ENCODE measurements around the gene RAB33B. TPM values are rescaled to one million over a fixed set of nuclear protein-coding genes. Genes with fewer than 3 reads are reported as not detected.

RAB33B gene
- total RNA-seq, 1 experiment from 2014 or later: 5.9 TPM

DNA sequence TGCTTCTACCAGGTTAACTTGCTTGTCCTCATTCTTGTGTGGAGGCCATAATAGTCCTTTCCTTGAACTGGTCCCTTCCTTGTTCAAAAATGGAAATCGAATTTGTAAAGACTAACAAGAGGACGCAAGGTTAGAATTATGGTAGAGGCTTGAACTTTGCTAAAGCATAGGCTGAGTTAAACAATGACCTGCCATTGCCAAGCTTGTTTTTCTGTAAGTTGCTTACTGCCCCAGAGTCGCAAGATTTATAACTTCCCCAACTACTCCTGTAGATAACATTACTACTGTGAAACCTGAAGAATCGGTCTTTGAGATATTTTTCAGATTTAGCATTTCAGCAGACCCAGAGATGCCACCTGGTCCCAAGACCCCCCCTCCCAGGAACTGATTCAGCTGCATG is 45.3 kb downstream of the RAB33B start:
- Mint-ChIP-seq H3K9me3 (ENCODE audit: low read depth, unreplicated experiment) (no peaks in the 10 kb centered on the region), H3K4me1 (ENCODE audit: low read depth, unreplicated experiment) (no peaks in the 10 kb centered on the region), H3K27me3 (ENCODE audit: unreplicated experiment) (no peaks in the 10 kb centered on the region), H3K27ac (ENCODE audit: unreplicated experiment) (no peak overlapping the region), H3K4me3 (ENCODE audit: low read depth, unreplicated experiment) (no peak overlapping the region), H3K36me3 (ENCODE audit: insufficient read depth, unreplicated experiment) (no peaks in the 10 kb centered on the region)
- CTCF ChIA-PET: no interaction called here
- intact Hi-C loops (cut with micrococcal nuclease; ENCODE audit: unreplicated experiment): loop anchor here (5.0 kb wide), 1 partner anchor 42 kb away; no protein-coding TSS in a partner anchor
- TF ChIP-seq, protein P1, sequence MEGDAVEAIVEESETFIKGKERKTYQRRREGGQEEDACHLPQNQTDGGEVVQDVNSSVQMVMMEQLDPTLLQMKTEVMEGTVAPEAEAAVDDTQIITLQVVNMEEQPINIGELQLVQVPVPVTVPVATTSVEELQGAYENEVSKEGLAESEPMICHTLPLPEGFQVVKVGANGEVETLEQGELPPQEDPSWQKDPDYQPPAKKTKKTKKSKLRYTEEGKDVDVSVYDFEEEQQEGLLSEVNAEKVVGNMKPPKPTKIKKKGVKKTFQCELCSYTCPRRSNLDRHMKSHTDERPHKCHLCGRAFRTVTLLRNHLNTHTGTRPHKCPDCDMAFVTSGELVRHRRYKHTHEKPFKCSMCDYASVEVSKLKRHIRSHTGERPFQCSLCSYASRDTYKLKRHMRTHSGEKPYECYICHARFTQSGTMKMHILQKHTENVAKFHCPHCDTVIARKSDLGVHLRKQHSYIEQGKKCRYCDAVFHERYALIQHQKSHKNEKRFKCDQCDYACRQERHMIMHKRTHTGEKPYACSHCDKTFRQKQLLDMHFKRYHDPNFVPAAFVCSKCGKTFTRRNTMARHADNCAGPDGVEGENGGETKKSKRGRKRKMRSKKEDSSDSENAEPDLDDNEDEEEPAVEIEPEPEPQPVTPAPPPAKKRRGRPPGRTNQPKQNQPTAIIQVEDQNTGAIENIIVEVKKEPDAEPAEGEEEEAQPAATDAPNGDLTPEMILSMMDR (IDR thresholded peaks at IDR 0.05; ENCODE audit: unreplicated experiment): no peak
- DNase-seq: no peak
- no TSS peak for BruUV-seq (replicated peaks)

DNA sequence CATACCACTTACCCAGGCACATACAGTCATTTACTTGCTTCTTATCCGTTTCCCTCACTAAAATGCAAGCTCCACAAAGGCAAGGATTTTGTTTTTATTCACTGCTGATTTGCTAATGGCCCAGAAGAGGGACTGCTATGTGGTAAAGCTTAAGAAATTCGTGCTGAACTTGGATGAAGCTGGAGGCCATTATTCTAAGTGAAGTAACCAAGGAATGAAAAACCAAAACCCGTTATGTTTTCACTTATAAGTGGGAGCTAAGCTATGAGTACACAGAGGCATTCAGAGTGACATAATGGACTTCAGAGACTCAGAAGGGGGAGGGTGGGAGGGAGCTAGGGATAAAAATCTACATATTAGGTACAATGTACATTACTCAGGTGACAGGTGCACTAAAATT is 47.2 kb downstream of the RAB33B start:
- no peak for DNase-seq
- CTCF ChIA-PET: no interaction called here
- H3K27ac Mint-ChIP-seq (ENCODE audit: unreplicated experiment): no peak overlapping the region
- intact Hi-C loops (cut with micrococcal nuclease; ENCODE audit: unreplicated experiment): loop anchor here (10.0 kb wide), 1 partner anchor 86 kb away; no protein-coding TSS in a partner anchor
- H3K4me1 Mint-ChIP-seq (ENCODE audit: low read depth, unreplicated experiment): no peaks in the 10 kb centered on the region
- no peaks in the 10 kb centered on the region for H3K36me3 Mint-ChIP-seq (ENCODE audit: insufficient read depth, unreplicated experiment)
- H3K27me3 Mint-ChIP-seq (ENCODE audit: unreplicated experiment): no peaks in the 10 kb centered on the region
- TF ChIP-seq, protein P1 (IDR thresholded peaks at IDR 0.05; ENCODE audit: unreplicated experiment): no peak
- no TSS peak for BruUV-seq (replicated peaks)
- H3K9me3 Mint-ChIP-seq (ENCODE audit: low read depth, unreplicated experiment): no peaks in the 10 kb centered on the region
- no peak overlapping the region for H3K4me3 Mint-ChIP-seq (ENCODE audit: low read depth, unreplicated experiment)

DNA sequence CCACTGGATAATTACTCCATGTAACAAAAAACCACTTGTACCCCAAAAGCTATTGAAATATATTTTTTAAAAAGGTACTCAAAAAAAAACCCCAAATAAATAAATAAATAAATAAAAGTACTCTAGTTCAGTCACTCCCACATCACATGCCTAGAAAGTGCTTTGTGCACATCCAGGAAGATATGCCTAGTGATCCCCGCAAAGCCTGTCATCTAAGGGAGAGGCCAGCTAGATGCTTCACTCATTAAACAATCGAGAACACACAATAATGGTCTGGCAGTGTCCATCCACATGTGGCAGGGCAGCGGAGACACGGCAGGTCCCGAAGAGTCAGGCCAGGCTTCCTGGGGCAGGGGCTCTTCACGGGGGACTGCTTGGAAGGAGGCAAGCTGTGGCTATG is 47.6 kb downstream of the RAB33B start:
- H3K27ac Mint-ChIP-seq (ENCODE audit: unreplicated experiment): no peak overlapping the region
- CTCF ChIA-PET: no interaction called here

DNA sequence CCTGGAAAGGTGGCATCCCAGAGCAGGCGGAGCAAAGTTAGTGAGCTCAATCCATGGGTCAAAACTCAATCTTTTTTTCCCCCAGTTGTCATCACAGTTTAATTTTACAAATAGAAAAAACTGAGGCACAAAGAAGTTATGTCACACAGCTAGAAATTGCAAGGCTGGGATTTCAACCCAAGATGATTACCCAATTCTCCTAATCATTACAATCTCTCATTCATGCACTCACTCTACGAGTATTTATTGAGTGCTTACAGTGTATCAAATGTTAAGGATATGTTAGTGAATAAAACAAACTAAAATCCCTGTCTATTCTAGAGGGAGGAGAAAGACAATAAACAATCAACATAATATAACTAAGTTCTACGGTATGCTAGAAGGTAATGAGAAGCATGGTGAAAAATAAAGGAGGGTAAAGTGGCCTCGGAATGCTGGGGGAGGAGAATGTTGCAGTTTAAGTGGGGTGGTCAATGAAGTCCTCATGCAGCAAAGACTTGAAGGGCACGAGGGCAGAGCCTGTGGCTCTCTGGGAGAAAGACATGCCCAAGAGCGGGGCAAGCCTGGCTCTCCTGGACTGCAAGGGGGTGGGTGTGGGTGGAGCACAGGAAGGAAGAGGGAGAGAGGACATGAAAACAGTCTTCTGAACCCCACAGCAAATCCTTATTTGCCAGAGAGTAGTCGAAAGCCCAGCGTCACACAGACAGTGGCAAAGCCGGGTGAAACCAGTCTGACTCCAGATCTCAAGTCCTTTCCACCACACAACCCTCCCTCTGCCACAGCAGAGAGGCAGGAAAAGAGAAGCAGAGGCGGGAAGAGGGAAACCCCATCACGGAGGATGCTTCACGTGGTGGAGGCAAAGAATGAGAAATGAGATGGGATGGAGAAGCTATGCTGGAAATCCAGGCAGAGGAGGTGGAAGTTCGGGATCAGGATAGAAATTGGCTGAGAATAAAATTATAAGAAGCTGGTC is 48.3 kb downstream of the RAB33B start:
- Mint-ChIP-seq H3K27me3 (ENCODE audit: unreplicated experiment) (no peaks in the 10 kb centered on the region), H3K27ac (ENCODE audit: unreplicated experiment) (no peak overlapping the region), H3K36me3 (ENCODE audit: insufficient read depth, unreplicated experiment) (no peaks in the 10 kb centered on the region), H3K4me1 (ENCODE audit: low read depth, unreplicated experiment) (no peaks in the 10 kb centered on the region), H3K9me3 (ENCODE audit: low read depth, unreplicated experiment) (no peaks in the 10 kb centered on the region), H3K4me3 (ENCODE audit: low read depth, unreplicated experiment) (no peak overlapping the region)
- BruUV-seq (replicated peaks): no TSS peak
- CTCF ChIA-PET: no interaction called here
- DNase-seq: no peak
- intact Hi-C loops (cut with micrococcal nuclease; ENCODE audit: unreplicated experiment): loop anchor here (10.0 kb wide), 1 partner anchor 87 kb away; no protein-coding TSS in a partner anchor
- TF ChIP-seq, protein P1 (IDR thresholded peaks at IDR 0.05; ENCODE audit: unreplicated experiment): no peak

More for the DNA sequence above, 47.6 kb downstream of the RAB33B start:
- no TSS peak for BruUV-seq (replicated peaks)
- H3K27me3 Mint-ChIP-seq (ENCODE audit: unreplicated experiment): no peaks in the 10 kb centered on the region
- DNase-seq: no peak
- H3K9me3 Mint-ChIP-seq (ENCODE audit: low read depth, unreplicated experiment): no peaks in the 10 kb centered on the region
- no peak overlapping the region for H3K4me3 Mint-ChIP-seq (ENCODE audit: low read depth, unreplicated experiment)
- H3K36me3 Mint-ChIP-seq (ENCODE audit: insufficient read depth, unreplicated experiment): no peaks in the 10 kb centered on the region
- TF ChIP-seq, protein P1 (IDR thresholded peaks at IDR 0.05; ENCODE audit: unreplicated experiment): no peak
- H3K4me1 Mint-ChIP-seq (ENCODE audit: low read depth, unreplicated experiment): no peaks in the 10 kb centered on the region
- intact Hi-C loops (cut with micrococcal nuclease; ENCODE audit: unreplicated experiment): loop anchor here (10.0 kb wide), 1 partner anchor 87 kb away; no protein-coding TSS in a partner anchor
